Natural killer cell treated with Interleukin-12 subunit alpha and Interleukin-12 subunit beta and Interleukin-15 and Interleukin-18, amount 100 ng/mL, for 72 hours (primary cell): ENCODE results near the gene TOP2A. TPM values are rescaled to one million over a fixed set of nuclear protein-coding genes. Genes with fewer than 3 reads are reported as not detected.
"Not testable (repeated sequence)": the region's sequence is repeated elsewhere in the genome, so short reads cannot be mapped to it uniquely, and the experiment has no call there.

Source experiments
- ATAC-seq, 2 donors: fragments of 150-1000 bp; cut with Tn5 transposase in 1 of 2; sonication (Bioruptor Pico), chemical (Tn5 transposase) in 1 of 2; 2 replicates each; pipeline ENCODE4 v1.10.0; 2021
- DNase-seq: peaks from one replicate; pipeline ENCODE4 v3.0.0; 2022; ENCODE audit warnings: low spot score
- H3K27ac Mint-ChIP-seq, 2 donors: 1 replicate in 1 of 2; 2 replicates in 1 of 2; pipeline ENCODE4 v1.8.0; 2022; ENCODE audit warnings: mixed read lengths in 2 of 2, mild to moderate bottlenecking in 1 of 2, moderate library complexity in 1 of 2
- H3K27me3 Mint-ChIP-seq, 2 donors: 1 replicate in 1 of 2; 2 replicates in 1 of 2; pipeline ENCODE4 v1.8.0; 2022; ENCODE audit warnings: mixed read lengths in 2 of 2
- H3K36me3 Mint-ChIP-seq: one replicate; pipeline ENCODE4 v1.8.0; 2022; ENCODE audit warnings: mixed read lengths
- H3K4me1 Mint-ChIP-seq, 2 donors: 1 replicate in 1 of 2; 2 replicates in 1 of 2; pipeline ENCODE4 v1.8.0; 2022; ENCODE audit warnings: low read depth in 2 of 2, mixed read lengths in 2 of 2, mild to moderate bottlenecking in 1 of 2
- H3K4me3 Mint-ChIP-seq: one replicate; pipeline ENCODE4 v1.8.0; 2022; ENCODE audit warnings: mixed read lengths
- H3K9me3 Mint-ChIP-seq: 2 replicates; pipeline ENCODE4 v1.8.0; 2022; ENCODE audit warnings: mixed read lengths
- total RNA-seq, 2 donors: library from RNA; stranded (reverse); gene quantifications; one replicate each; pipeline ENCODE4 v1.2.3, GENCODE V29; 2022

TOP2A gene
- total RNA-seq, 2 donors from 2014 or later: 96.7 to 116 TPM

- DNase-seq: no peak
- no peak overlapping the region for H3K27ac Mint-ChIP-seq
- no peaks in the 10 kb centered on the region for H3K9me3 Mint-ChIP-seq
- peaks cover 0 to 2% of the 10 kb centered on the region in 2 donors for H3K27me3 Mint-ChIP-seq
- no peaks in the 10 kb centered on the region for H3K36me3 Mint-ChIP-seq
- no peak for ATAC-seq
- H3K4me3 Mint-ChIP-seq: no peak overlapping the region
- H3K4me1 Mint-ChIP-seq: peaks cover 13 to 15% of the 10 kb centered on the region in 2 donors
Observed at GRCh38 chr17:40372031-40372430, 45.7 kb downstream of the TOP2A start.

- Mint-ChIP-seq H3K9me3 (no peaks in the 10 kb centered on the region), H3K27ac (no peak overlapping the region), H3K4me3 (no peak overlapping the region), H3K4me1 (peaks cover 10 to 11% of the 10 kb centered on the region in 2 donors), H3K27me3 (no peaks in the 10 kb centered on the region), H3K36me3 (no peaks in the 10 kb centered on the region)
- peak; percentile 58 for DNase-seq
- ATAC-seq: peak; percentile 68 to 73
Observed at GRCh38 chr17:40371261-40371929, 46.3 kb downstream of the TOP2A start.

GRCh38 chr17:40369923-40370322, 47.8 kb downstream of the TOP2A start:
- no peak for ATAC-seq
- Mint-ChIP-seq H3K27me3 (no peaks in the 10 kb centered on the region), H3K4me3 (no peak overlapping the region), H3K27ac (no peak overlapping the region), H3K36me3 (no peaks in the 10 kb centered on the region), H3K9me3 (no peaks in the 10 kb centered on the region), H3K4me1 (peaks cover 10 to 11% of the 10 kb centered on the region in 2 donors)
- DNase-seq: peak; percentile 29

- not testable (repeated sequence) for DNase-seq, H3K27me3 Mint-ChIP-seq
Observed at GRCh38 chr17:40367728-40368127, 50.0 kb downstream of the TOP2A start.

GRCh38 chr17:40366861-40367518, 50.7 kb downstream of the TOP2A start:
- Mint-ChIP-seq H3K4me1 (peaks cover 10% of the 10 kb centered on the region in 2 donors), H3K27ac (no peak overlapping the region), H3K36me3 (no peaks in the 10 kb centered on the region), H3K4me3 (no peak overlapping the region), H3K9me3 (no peaks in the 10 kb centered on the region), H3K27me3 (peaks cover 0 to 2% of the 10 kb centered on the region in 2 donors)
- DNase-seq (peak; percentile 8), ATAC-seq (no peak)

More at GRCh38 chr17:40367728-40368127, 50.0 kb downstream of the TOP2A start:
- H3K9me3 Mint-ChIP-seq, H3K4me3 Mint-ChIP-seq, ATAC-seq, H3K36me3 Mint-ChIP-seq, H3K27ac Mint-ChIP-seq: not testable (repeated sequence)
- peaks cover 11 to 12% of the 10 kb centered on the region in 2 donors for H3K4me1 Mint-ChIP-seq

- peaks cover 7 to 9% of the 10 kb centered on the region in 2 donors for H3K4me1 Mint-ChIP-seq
- no peak overlapping the region for H3K4me3 Mint-ChIP-seq
- H3K27me3 Mint-ChIP-seq: peaks cover 2 to 3% of the 10 kb centered on the region in 2 donors
- no peaks in the 10 kb centered on the region for H3K9me3 Mint-ChIP-seq
- H3K36me3 Mint-ChIP-seq: no peaks in the 10 kb centered on the region
- no peak overlapping the region for H3K27ac Mint-ChIP-seq
- DNase-seq: no peak
- ATAC-seq: no peak
Observed at GRCh38 chr17:40366076-40366860, 51.4 kb downstream of the TOP2A start.

GRCh38 chr17:40364906-40365305, 52.8 kb downstream of the TOP2A start:
- no peak overlapping the region for H3K27ac Mint-ChIP-seq
- no peaks in the 10 kb centered on the region for H3K36me3 Mint-ChIP-seq
- H3K4me1 Mint-ChIP-seq: peaks cover 5 to 12% of the 10 kb centered on the region in 2 donors
- H3K4me3 Mint-ChIP-seq: no peak overlapping the region
- no peak for DNase-seq
- peaks cover 5 to 10% of the 10 kb centered on the region in 2 donors for H3K27me3 Mint-ChIP-seq
- H3K9me3 Mint-ChIP-seq: no peaks in the 10 kb centered on the region
- ATAC-seq: no peak

- H3K36me3 Mint-ChIP-seq: no peaks in the 10 kb centered on the region
Observed at GRCh38 chr17:40364121-40364861, 53.4 kb downstream of the TOP2A start, which contains the start of gene GJD3. GJD3 (minus strand) TSS chr17:40364737; CDS start chr17:40363815, 922 bp downstream.

GRCh38 chr17:40363111-40363827, 54.4 kb downstream of the TOP2A start:
- DNase-seq: no peak
- Mint-ChIP-seq H3K4me1 (peaks cover 10 to 12% of the 10 kb centered on the region in 2 donors), H3K27ac (no peak overlapping the region), H3K27me3 (peaks cover 5 to 10% of the 10 kb centered on the region in 2 donors), H3K9me3 (no peaks in the 10 kb centered on the region), H3K36me3 (no peaks in the 10 kb centered on the region), H3K4me3 (peak overlapping the region; percentile 65)
- ATAC-seq: peak; percentile 37 to 51

More at GRCh38 chr17:40364121-40364861, 53.4 kb downstream of the TOP2A start, which contains the start of gene GJD3:
- peak within 1 kb of the TSS; percentile 65 for H3K4me3 Mint-ChIP-seq
- peaks cover 5 to 12% of the 10 kb centered on the region in 2 donors for H3K4me1 Mint-ChIP-seq
- peaks cover 5 to 10% of the 10 kb centered on the region in 2 donors for H3K27me3 Mint-ChIP-seq
- no peak within 1 kb of the TSS for H3K27ac Mint-ChIP-seq
- DNase-seq (no peak), ATAC-seq (no peak)
- no peaks in the 10 kb centered on the region for H3K9me3 Mint-ChIP-seq

GRCh38 chr17:40362696-40363110, 55.0 kb downstream of the TOP2A start:
- Mint-ChIP-seq H3K36me3 (no peaks in the 10 kb centered on the region), H3K4me3 (peak overlapping the region; percentile 65), H3K27ac (no peak overlapping the region), H3K4me1 (peaks cover 12 to 13% of the 10 kb centered on the region in 2 donors), H3K27me3 (peaks cover 5 to 10% of the 10 kb centered on the region in 2 donors), H3K9me3 (no peaks in the 10 kb centered on the region)
- DNase-seq (peak; percentile 86), ATAC-seq (peak; percentile 88 to 90)

- peak overlapping the region; percentile 55 for H3K4me3 Mint-ChIP-seq
- peaks cover 12 to 13% of the 10 kb centered on the region in 2 donors for H3K4me1 Mint-ChIP-seq
- H3K27me3 Mint-ChIP-seq: peaks cover 5 to 10% of the 10 kb centered on the region in 2 donors
- ATAC-seq (no peak), DNase-seq (no peak)
- H3K27ac Mint-ChIP-seq: no peak overlapping the region
- no peaks in the 10 kb centered on the region for H3K9me3 Mint-ChIP-seq
- H3K36me3 Mint-ChIP-seq: no peaks in the 10 kb centered on the region
Observed at GRCh38 chr17:40361925-40362695, 55.6 kb downstream of the TOP2A start.
